Endothelial cell (in vitro differentiated cells): ENCODE results near the gene LPAR5. TPM values are rescaled to one million over a fixed set of nuclear protein-coding genes. Genes with fewer than 3 reads are reported as not detected.
A peak's percentile ranks its signal among the peaks of the same experiment; 100 is the strongest.

Experiments
- DNase-seq: peaks from one replicate; pipeline ENCODE4 v3.0.0; 2021; ENCODE audit warnings: low spot score
- H3K27ac Mint-ChIP-seq: one replicate; pipeline ENCODE4 v1.8.0; 2021; ENCODE audit warnings: mixed read lengths, inconsistent platforms; ENCODE audit not compliant: unreplicated experiment
- H3K27me3 Mint-ChIP-seq: one replicate; pipeline ENCODE4 v1.8.0; 2021; ENCODE audit warnings: mild to moderate bottlenecking, moderate library complexity, mixed read lengths, inconsistent platforms; ENCODE audit not compliant: unreplicated experiment
- H3K36me3 Mint-ChIP-seq: one replicate; pipeline ENCODE4 v1.8.0; 2021; ENCODE audit warnings: mild to moderate bottlenecking, low read depth, mixed read lengths, inconsistent platforms; ENCODE audit not compliant: unreplicated experiment
- H3K4me1 Mint-ChIP-seq: one replicate; pipeline ENCODE4 v1.8.0; 2021; ENCODE audit warnings: mild to moderate bottlenecking, mixed read lengths, inconsistent platforms; ENCODE audit not compliant: unreplicated experiment
- H3K4me3 Mint-ChIP-seq: one replicate; pipeline ENCODE4 v1.8.0; 2021; ENCODE audit warnings: mild to moderate bottlenecking, mixed read lengths, inconsistent platforms; ENCODE audit not compliant: unreplicated experiment
- H3K9me3 Mint-ChIP-seq: one replicate; pipeline ENCODE4 v1.8.0; 2021; ENCODE audit warnings: mixed read lengths, inconsistent platforms; ENCODE audit not compliant: unreplicated experiment
- total RNA-seq: library from RNA; stranded (reverse); fragmentation: NEBNext Ultra II Directional; extraction: Animal tissue kit (Norgen Biotek cat#: 25700); gene quantifications from one replicate; pipeline ENCODE4 v1.2.1, GENCODE V29; 2021; ENCODE audit not compliant: unreplicated experiment
- TF ChIP-seq, protein P1 (sequence below): fragments of 200-600 bp; sonication (generic); IDR thresholded peaks from one replicate; pipeline ENCODE4 v1.5.0; 2021; ENCODE audit warnings: antibody characterized with exemption; ENCODE audit not compliant: unreplicated experiment

The LPAR5 gene
- total RNA-seq, 1 donor from 2014 or later: 2.7 TPM

DNA sequence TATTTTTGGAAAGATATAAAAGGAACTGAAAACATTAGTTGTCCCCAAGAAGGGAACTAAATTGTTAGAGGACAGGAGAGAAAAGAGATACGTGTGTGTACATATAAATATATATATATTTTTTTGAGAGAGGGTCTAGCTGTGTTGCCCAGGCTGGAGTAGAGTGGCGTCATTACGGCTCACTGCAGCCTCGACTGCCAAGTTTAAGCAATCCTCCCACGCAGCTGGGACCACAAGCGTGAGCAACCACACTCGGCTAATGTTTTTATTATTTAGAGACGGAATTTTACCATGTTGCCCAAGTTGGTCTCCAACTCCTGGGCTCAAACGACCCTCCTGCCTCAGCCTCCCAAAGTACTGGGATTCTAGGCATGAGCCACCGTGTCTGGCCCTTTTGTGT is 51.5 kb downstream of the LPAR5 start:
- no peak for DNase-seq
- Mint-ChIP-seq H3K4me1 (peaks cover 3% of the 10 kb centered on the region), H3K36me3 (peaks cover 45% of the 10 kb centered on the region), H3K9me3 (no peaks in the 10 kb centered on the region), H3K27me3 (no peaks in the 10 kb centered on the region), H3K4me3 (no peak overlapping the region), H3K27ac (no peak overlapping the region)
- TF ChIP-seq, protein P1, sequence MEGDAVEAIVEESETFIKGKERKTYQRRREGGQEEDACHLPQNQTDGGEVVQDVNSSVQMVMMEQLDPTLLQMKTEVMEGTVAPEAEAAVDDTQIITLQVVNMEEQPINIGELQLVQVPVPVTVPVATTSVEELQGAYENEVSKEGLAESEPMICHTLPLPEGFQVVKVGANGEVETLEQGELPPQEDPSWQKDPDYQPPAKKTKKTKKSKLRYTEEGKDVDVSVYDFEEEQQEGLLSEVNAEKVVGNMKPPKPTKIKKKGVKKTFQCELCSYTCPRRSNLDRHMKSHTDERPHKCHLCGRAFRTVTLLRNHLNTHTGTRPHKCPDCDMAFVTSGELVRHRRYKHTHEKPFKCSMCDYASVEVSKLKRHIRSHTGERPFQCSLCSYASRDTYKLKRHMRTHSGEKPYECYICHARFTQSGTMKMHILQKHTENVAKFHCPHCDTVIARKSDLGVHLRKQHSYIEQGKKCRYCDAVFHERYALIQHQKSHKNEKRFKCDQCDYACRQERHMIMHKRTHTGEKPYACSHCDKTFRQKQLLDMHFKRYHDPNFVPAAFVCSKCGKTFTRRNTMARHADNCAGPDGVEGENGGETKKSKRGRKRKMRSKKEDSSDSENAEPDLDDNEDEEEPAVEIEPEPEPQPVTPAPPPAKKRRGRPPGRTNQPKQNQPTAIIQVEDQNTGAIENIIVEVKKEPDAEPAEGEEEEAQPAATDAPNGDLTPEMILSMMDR: no peak

GRCh38 chr12:6582959-6583358 is 52.8 kb downstream of the LPAR5 start:
- DNase-seq: no peak
- H3K9me3 Mint-ChIP-seq: no peaks in the 10 kb centered on the region
- H3K27me3 Mint-ChIP-seq: peaks cover under 1% of the 10 kb centered on the region
- peak overlapping the region; percentile 83 for H3K4me3 Mint-ChIP-seq
- peak overlapping the region; percentile 84 for H3K27ac Mint-ChIP-seq
- TF ChIP-seq, protein P1: no peak
- peaks cover 3% of the 10 kb centered on the region for H3K4me1 Mint-ChIP-seq
- peaks cover 54% of the 10 kb centered on the region for H3K36me3 Mint-ChIP-seq

- peak overlapping the region; percentile 49 for H3K27ac Mint-ChIP-seq
- peaks cover 54% of the 10 kb centered on the region for H3K36me3 Mint-ChIP-seq
- TF ChIP-seq, protein P1: no peak
Measured at GRCh38 chr12:6582196-6582595, 53.6 kb downstream of the LPAR5 start.

DNA sequence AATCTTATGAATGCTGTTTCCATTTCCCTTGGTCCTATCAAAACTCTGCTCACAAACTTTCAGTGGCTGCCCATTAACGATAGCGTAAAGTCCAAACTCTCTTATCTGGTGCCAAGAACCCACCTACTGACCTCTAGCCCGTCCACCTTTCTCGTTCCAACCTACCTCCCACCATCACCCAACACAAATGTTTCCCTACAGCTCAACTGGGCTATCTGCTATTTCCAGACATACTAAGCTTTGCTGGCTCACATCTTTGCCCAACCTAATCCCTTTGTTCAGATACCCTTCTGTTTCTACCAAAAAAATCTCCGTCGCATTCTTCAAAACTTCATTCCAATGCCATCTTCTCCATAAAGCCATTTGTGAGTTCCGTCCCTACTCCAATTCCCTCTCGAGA is 60.1 kb downstream of the LPAR5 start:
- Mint-ChIP-seq H3K27ac (no peak overlapping the region), H3K4me3 (peak overlapping the region; percentile 26), H3K36me3 (peaks cover 55% of the 10 kb centered on the region), H3K27me3 (peaks cover 4% of the 10 kb centered on the region), H3K4me1 (no peaks in the 10 kb centered on the region), H3K9me3 (no peaks in the 10 kb centered on the region)
- TF ChIP-seq, protein P1: no peak
- no peak for DNase-seq

More at GRCh38 chr12:6582196-6582595, 53.6 kb downstream of the LPAR5 start:
- peaks cover 2% of the 10 kb centered on the region for H3K27me3 Mint-ChIP-seq
- peak overlapping the region; percentile 47 for H3K4me3 Mint-ChIP-seq
- H3K4me1 Mint-ChIP-seq: peaks cover 3% of the 10 kb centered on the region
- no peaks in the 10 kb centered on the region for H3K9me3 Mint-ChIP-seq
- DNase-seq: no peak

DNA sequence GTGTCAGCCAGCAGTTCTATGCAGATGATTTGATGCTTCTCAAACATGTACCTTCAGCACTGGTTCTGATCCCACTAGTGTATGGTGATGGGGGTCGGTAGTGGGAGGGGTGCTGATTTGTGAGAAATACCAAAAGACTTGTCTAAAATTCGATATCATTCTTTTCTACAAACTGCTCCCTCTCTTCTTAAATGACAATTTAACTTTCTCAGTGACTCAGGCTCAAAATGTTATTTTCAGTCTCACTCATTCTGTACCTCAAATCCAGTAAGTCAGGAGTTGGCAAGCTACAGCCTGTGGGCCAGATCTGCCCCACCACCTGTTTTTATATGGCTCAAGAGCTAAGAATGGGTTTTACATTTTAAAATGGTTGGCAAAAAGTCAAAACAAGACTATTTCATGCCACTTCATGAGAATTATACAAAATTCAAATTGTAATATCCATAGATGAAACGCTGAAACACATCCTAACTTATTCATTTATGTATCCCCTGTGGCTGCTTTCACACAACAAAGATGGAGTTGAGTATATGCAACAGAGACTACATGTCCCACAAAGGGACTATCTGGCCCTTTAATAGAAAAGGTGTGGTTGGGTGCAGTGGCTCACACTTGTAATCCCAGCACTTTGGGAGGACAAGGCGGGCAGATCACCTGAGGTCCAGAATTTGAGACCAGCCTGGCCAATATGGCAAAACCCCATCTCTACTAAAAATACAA is 61.0 kb downstream of the LPAR5 start:
- Mint-ChIP-seq H3K4me3 (no peak overlapping the region), H3K27ac (no peak overlapping the region), H3K36me3 (peaks cover 64% of the 10 kb centered on the region), H3K4me1 (no peaks in the 10 kb centered on the region), H3K9me3 (no peaks in the 10 kb centered on the region), H3K27me3 (peaks cover 5% of the 10 kb centered on the region)
- no peak for DNase-seq
- TF ChIP-seq, protein P1: no peak
